A673 (cell line): Measurements from ENCODE around the gene GAB4. TPM values are rescaled to one million over a fixed set of nuclear protein-coding genes. Genes with fewer than 3 reads are reported as not detected.

Experiments
- BruUV-seq: library from RNA; stranded (reverse); fragments of 400-500 nt; replicated peaks from 2 replicates; lab custom pipeline; 2021; lab: Mats Ljungman, UMichigan
- CTCF ChIA-PET: fragments of 300-600 bp; sonication (Branson Sonifier 250); formaldehyde crosslinking; loops from one replicate; lab custom pipeline; 2022; ENCODE audit warnings: antibody characterized with exemption; lab: Charles Lee
- POLR2A ChIA-PET: fragments of 300-600 bp; sonication (Branson Sonifier 250); formaldehyde crosslinking; loops from one replicate; lab custom pipeline; 2022; ENCODE audit warnings: antibody characterized with exemption; ENCODE audit not compliant: low non-redundant PET; lab: Charles Lee
- DNase-seq: peaks from one replicate; pipeline ENCODE4 v3.0.0-alpha.2; 2015; ENCODE audit warnings: low spot score
- H3K27ac ChIP-seq: fragments of 200-600 bp; sonication (generic); 2 replicates; pipeline ENCODE4 v1.5.1; 2016; ENCODE audit warnings: mixed run types, low read depth, mild to moderate bottlenecking, mixed read lengths, antibody characterized with exemption, low read length; ENCODE audit not compliant: poor library complexity, severe bottlenecking
- H3K27me3 ChIP-seq: fragments of 200-600 bp; sonication (generic); replicated peaks from 2 replicates; pipeline ENCODE4 v1.6.1; 2017; ENCODE audit warnings: mixed run types, low read depth, mild to moderate bottlenecking, mixed read lengths, antibody characterized with exemption, low read length; ENCODE audit not compliant: insufficient read depth, poor library complexity
- H3K36me3 ChIP-seq: fragments of 200-600 bp; sonication (generic); 2 replicates; pipeline ENCODE4 v1.6.1; 2016; ENCODE audit warnings: mixed run types, mild to moderate bottlenecking, mixed read lengths, antibody characterized with exemption, low read length; ENCODE audit not compliant: insufficient read depth, poor library complexity, severe bottlenecking
- H3K4me1 ChIP-seq: fragments of 200-600 bp; sonication (generic); 2 replicates; pipeline ENCODE4 v1.6.1; 2017; ENCODE audit warnings: mixed run types, mild to moderate bottlenecking, mixed read lengths, antibody characterized with exemption, low read length; ENCODE audit not compliant: insufficient read depth, poor library complexity, severe bottlenecking
- H3K4me3 ChIP-seq: fragments of 200-600 bp; sonication (generic); 2 replicates; pipeline ENCODE4 v1.5.1; 2016; ENCODE audit warnings: low read depth, mixed run types, mild to moderate bottlenecking, mixed read lengths, low read length; ENCODE audit not compliant: poor library complexity, severe bottlenecking
- H3K9me3 ChIP-seq: fragments of 200-600 bp; sonication (generic); 2 replicates; pipeline ENCODE4 v1.6.1; 2016; ENCODE audit warnings: mixed run types, low read depth, mild to moderate bottlenecking, mixed read lengths, antibody characterized with exemption, low read length; ENCODE audit not compliant: poor library complexity, severe bottlenecking
- CTCF ChIP-seq: fragments of 300-800, 200-600 bp; sonication (generic); conservative IDR thresholded peaks from 2 replicates; pipeline ENCODE4 v1.5.1; 2017; ENCODE audit warnings: low read depth, mild to moderate bottlenecking, antibody characterized with exemption, low read length, moderate library complexity, mixed read lengths
- EZH2 ChIP-seq: fragments of 200-600 bp; sonication (generic); IDR thresholded peaks from 2 replicates; pipeline ENCODE4 v1.6.1; 2017; ENCODE audit warnings: borderline replicate concordance, low read depth, mild to moderate bottlenecking, mixed read lengths, antibody characterized with exemption, low read length; ENCODE audit not compliant: poor library complexity, severe bottlenecking
- intact Hi-C: fragments of 100-400 bp; cut with micrococcal nuclease; formaldehyde crosslinking; loops from one replicate; pipeline ENCODE4 v1.10.0; 2022; ENCODE audit not compliant: unreplicated experiment
- total RNA-seq: library from RNA; stranded (reverse); gene quantifications from 2 replicates; pipeline ENCODE4 v1.2.3, GENCODE V29; 2021

Gene GAB4
- total RNA-seq, 1 experiment from 2014 or later: not detected

- no peaks in the 10 kb centered on the region for H3K9me3 ChIP-seq
- peaks cover 5% of the 10 kb centered on the region for H3K27me3 ChIP-seq
- no TSS peak for BruUV-seq
- no peak overlapping the region for H3K27ac ChIP-seq
- intact Hi-C loops: no loop called here
- H3K4me3 ChIP-seq: no peak overlapping the region
- DNase-seq: no peak
- no peaks in the 10 kb centered on the region for H3K36me3 ChIP-seq
- H3K4me1 ChIP-seq: no peaks in the 10 kb centered on the region
- TF ChIP-seq CTCF: no peak
- no peak for TF ChIP-seq EZH2
- CTCF ChIA-PET: no interaction called here
- POLR2A ChIA-PET: no interaction called here
These were observed 41.8 kb downstream of the GAB4 start for GRCh38 chr22:16966251-16966650.

- DNase-seq: no peak
- intact Hi-C loops: no loop called here
- CTCF ChIA-PET: no interaction called here
- Histone ChIP-seq H3K4me1 (no peaks in the 10 kb centered on the region), H3K36me3 (no peaks in the 10 kb centered on the region), H3K27ac (no peak overlapping the region), H3K27me3 (peaks cover 3% of the 10 kb centered on the region), H3K9me3 (no peaks in the 10 kb centered on the region), H3K4me3 (no peak overlapping the region)
- POLR2A ChIA-PET: no interaction called here
- BruUV-seq: no TSS peak
- TF ChIP-seq EZH2: no peak
- TF ChIP-seq CTCF: no peak
These were observed 42.5 kb downstream of the GAB4 start for GRCh38 chr22:16965560-16965959.

GRCh38 chr22:16965083-16965482, 42.9 kb downstream of the GAB4 start:
- intact Hi-C loops: no loop called here
- Histone ChIP-seq H3K27ac (no peak overlapping the region), H3K4me1 (no peaks in the 10 kb centered on the region), H3K36me3 (no peaks in the 10 kb centered on the region), H3K9me3 (no peaks in the 10 kb centered on the region), H3K27me3 (no peaks in the 10 kb centered on the region), H3K4me3 (no peak overlapping the region)
- POLR2A ChIA-PET: no interaction called here
- BruUV-seq: no TSS peak
- TF ChIP-seq CTCF: no peak
- TF ChIP-seq EZH2: no peak
- CTCF ChIA-PET: no interaction called here
- DNase-seq: no peak
